K562 (cell line): ENCODE data around the gene SKAP2. TPM values are rescaled to one million over a fixed set of nuclear protein-coding genes. Genes with fewer than 3 reads are reported as not detected.

Experiments used
- ATAC-seq: fragments of 200-7000 bp; cut with Tn5 transposase; 3 replicates; pipeline ENCODE4 v1.9.1; 2020; ENCODE audit warnings: moderate library complexity
- BruUV-seq: library from RNA; stranded (reverse); fragments of 400-500 nt; replicated peaks from 2 replicates; lab custom pipeline; 2021; lab: Mats Ljungman, UMichigan
- CTCF ChIA-PET: fragments of 300-600 bp; formaldehyde crosslinking; extraction: SDS; loops from one replicate; lab custom pipeline; 2021; ENCODE audit warnings: low intra/inter-chr PET ratio; lab: Yijun Ruan, JAX
- POLR2A ChIA-PET: fragments of 300-600, 350-650 bp; sonication (Branson Sonifier 250); formaldehyde crosslinking; extraction: SDS; loops from one replicate; lab custom pipeline; 2021; ENCODE audit warnings: antibody characterized with exemption, inconsistent platforms; lab: Yijun Ruan, JAX
- DNase-seq, 4 experiments: peaks; one replicate each; pipeline versions ENCODE4 v3.0.0 to v3.0.0-alpha.2; 2011 to 2018; ENCODE audit warnings: low spot score in 3 of 4, mixed read lengths in 3 of 4; ENCODE audit errors: extremely low read depth in 1 of 4
- FAIRE-seq: peaks from 2 replicates; lab custom pipeline; 2011; peaks lifted over from hg19 to GRCh38; lab: Jason Lieb, UNC
- H2AFZ ChIP-seq: 2 replicates; pipeline ENCODE4 v1.6.0; 2011; ENCODE audit warnings: low read depth, low read length, control low read depth, inconsistent platforms
- H3K27ac ChIP-seq: fragments of 200-600 bp; 3 replicates; pipeline ENCODE4 v1.8.0; 2011; ENCODE audit warnings: low read depth, mild to moderate bottlenecking, control low read depth, inconsistent platforms, low read length, moderate library complexity, mixed read lengths; ENCODE audit errors: extremely low read depth
- H3K27me3 ChIP-seq, 2 experiments: fragments of 300-600 bp in 1 of 2; 2 replicates in 1 of 2; 3 replicates in 1 of 2; pipeline versions ENCODE4 v1.6.0 to v1.8.0; 2011; ENCODE audit warnings: inconsistent platforms in 2 of 2, low read length in 2 of 2, mild to moderate bottlenecking in 1 of 2, mixed read lengths in 1 of 2, moderate library complexity in 1 of 2; ENCODE audit not compliant: control insufficient read depth in 2 of 2, insufficient read depth in 2 of 2
- H3K36me3 ChIP-seq: fragments of 300-600 bp; 3 replicates; pipeline ENCODE4 v1.8.0; 2011; ENCODE audit warnings: mild to moderate bottlenecking, low read length, inconsistent platforms; ENCODE audit not compliant: control insufficient read depth, insufficient read depth
- H3K4me1 ChIP-seq, 2 experiments: fragments of 200-600 bp in 1 of 2; replicated peaks in 1 of 2; 2 replicates in 1 of 2; 3 replicates in 1 of 2; pipeline versions ENCODE4 v1.5.1 to v1.8.0; 2011; ENCODE audit warnings: inconsistent platforms in 2 of 2, low read length in 2 of 2, mild to moderate bottlenecking in 1 of 2, mixed read lengths in 1 of 2, moderate library complexity in 1 of 2; ENCODE audit not compliant: control insufficient read depth in 2 of 2, insufficient read depth in 2 of 2
- H3K4me2 ChIP-seq: 2 replicates; pipeline ENCODE4 v1.6.1; 2011; ENCODE audit warnings: low read length, control low read depth, inconsistent platforms, mixed read lengths; ENCODE audit not compliant: insufficient read depth
- H3K4me3 ChIP-seq: fragments of 200-600 bp; sonication (generic), shearing (Covaris generic); 2 replicates; pipeline ENCODE4 v1.5.1; 2016; ENCODE audit warnings: control low read depth, inconsistent platforms
- H3K79me2 ChIP-seq: fragments of 200-600 bp; 3 replicates; pipeline ENCODE4 v1.8.0; 2011; ENCODE audit warnings: low read length, inconsistent platforms; ENCODE audit not compliant: control insufficient read depth, insufficient read depth
- H3K9ac ChIP-seq, 2 experiments: 2 replicates each; pipeline versions ENCODE4 v1.6.0 to v1.6.1; 2011; ENCODE audit warnings: low read depth in 2 of 2, low read length in 2 of 2, control low read depth in 1 of 2, inconsistent platforms in 1 of 2, mild to moderate bottlenecking in 1 of 2, mixed read lengths in 1 of 2; ENCODE audit not compliant: insufficient read depth in 1 of 2
- H3K9me1 ChIP-seq: one replicate; pipeline ENCODE4 v1.6.0; 2011; ENCODE audit warnings: inconsistent platforms, mild to moderate bottlenecking, low read length, moderate library complexity; ENCODE audit not compliant: control insufficient read depth, insufficient read depth
- H3K9me3 ChIP-seq: replicated peaks from 2 replicates; pipeline ENCODE4 v1.5.1; 2011; ENCODE audit warnings: low read depth, low read length, inconsistent platforms; ENCODE audit not compliant: control insufficient read depth, insufficient read depth
- H4K20me1 ChIP-seq: replicated peaks from 2 replicates; pipeline ENCODE4 v1.6.1; 2011; ENCODE audit warnings: low read length, inconsistent platforms, mixed read lengths; ENCODE audit not compliant: control insufficient read depth, insufficient read depth
- ARID4B ChIP-seq: sonication (generic); formaldehyde crosslinking; IDR thresholded peaks from 2 replicates; pipeline ENCODE4 v1.8.0; 2022; ENCODE audit warnings: mild to moderate bottlenecking, missing genetic modification reagents
- FOXK2 ChIP-seq, 2 experiments: fragments of 450-650 bp; IDR thresholded peaks in 1 of 2; conservative IDR thresholded peaks in 1 of 2; 2 replicates each; pipeline ENCODE4 v1.6.1; 2016; ENCODE audit warnings: low read depth in 2 of 2, mild to moderate bottlenecking in 1 of 2
- HDAC3 ChIP-seq: fragments of 450-650 bp; IDR thresholded peaks from 2 replicates; pipeline ENCODE4 v1.6.1; 2018; ENCODE audit warnings: borderline replicate concordance, mild to moderate bottlenecking, moderate library complexity; ENCODE audit not compliant: partially characterized antibody
- HMBOX1 ChIP-seq: sonication (generic); IDR thresholded peaks from 2 replicates; pipeline ENCODE4 v1.6.1; 2016
- KAT7 ChIP-seq: sonication (generic); formaldehyde crosslinking; IDR thresholded peaks from 2 replicates; pipeline ENCODE4 v1.8.0; 2022; ENCODE audit warnings: missing genetic modification reagents, mild to moderate bottlenecking, borderline replicate concordance
- MECOM ChIP-seq: fragments of 250-450 bp; sonication (Bioruptor Pico); IDR thresholded peaks from 2 replicates; pipeline ENCODE4 v1.8.0; 2022; ENCODE audit warnings: inconsistent platforms
- PHF21A ChIP-seq: fragments of 450-650 bp; IDR thresholded peaks from 2 replicates; pipeline ENCODE4 v1.6.1; 2017; ENCODE audit warnings: low read depth, borderline replicate concordance
- PTTG1 ChIP-seq: fragments of 450-650 bp; IDR thresholded peaks from 2 replicates; pipeline ENCODE4 v1.6.1; 2016; ENCODE audit warnings: low read depth, mild to moderate bottlenecking, missing genetic modification characterization, missing compliant biosample characterization
- RAD21 ChIP-seq, 2 experiments: fragments of 250-450 bp in 1 of 2; fragments of 450-650 bp in 1 of 2; sonication (Bioruptor Pico) in 1 of 2; formaldehyde crosslinking in 1 of 2; IDR thresholded peaks in 1 of 2; conservative IDR thresholded peaks in 1 of 2; 2 replicates each; pipeline versions ENCODE4 v1.4.0 to v1.8.0; 2020 to 2022; ENCODE audit warnings: mild to moderate bottlenecking in 2 of 2, moderate library complexity in 1 of 2
- SAP30 ChIP-seq: fragments of 200-600 bp; sonication (generic); IDR thresholded peaks from 2 replicates; pipeline ENCODE4 v1.6.1; 2012; ENCODE audit warnings: borderline replicate concordance, low read depth, mild to moderate bottlenecking, moderate library complexity, low read length, control low read depth, inconsistent platforms; ENCODE audit not compliant: insufficient read depth, poor library complexity, severe bottlenecking
- SRF ChIP-seq, 2 experiments: fragments of 250-450, 450-650 bp in 1 of 2; sonication (Bioruptor Pico) in 1 of 2; sonication (generic) in 1 of 2; formaldehyde crosslinking; IDR thresholded peaks; 2 replicates each; pipeline versions ENCODE4 v1.5.0 to v1.5.1; 2020 to 2022; ENCODE audit warnings: mild to moderate bottlenecking in 1 of 2, missing genetic modification reagents in 1 of 2
- TCF3 ChIP-seq: sonication (generic); formaldehyde crosslinking; IDR thresholded peaks from 2 replicates; pipeline ENCODE4 v1.4.0; 2020; ENCODE audit warnings: mild to moderate bottlenecking, missing genetic modification reagents
- VEZF1 ChIP-seq: fragments of 200-800 bp; sonication (Bioruptor generic); IDR thresholded peaks from 2 replicates; pipeline ENCODE4 v1.6.1; 2017; ENCODE audit warnings: missing genetic modification characterization, missing compliant biosample characterization
- WGBS: fragments of 100-300 bp; shearing (Covaris generic); methylation state at CpG from one replicate; pipeline ENCODE4 v1.1.6; 2016; ENCODE audit warnings: low coverage, mixed read lengths; ENCODE audit not compliant: insufficient coverage; ENCODE audit errors: missing lambda C conversion rate; 5-methylcytosine and 5-hydroxymethylcytosine counted together
- in situ Hi-C: fragments of 300-500 bp; cut with MboI; formaldehyde crosslinking; loops from 4 replicates; pipeline ENCODE4 v1.15.0; 2018; ENCODE audit warnings: inconsistent platforms, mixed read lengths
- intact Hi-C: fragments of 100-400 bp; cut with micrococcal nuclease; formaldehyde crosslinking; loops from 2 replicates; pipeline ENCODE4 v1.14.2; 2022
- polyA plus RNA-seq, 8 experiments: library from polyadenylated mRNA; depleted of rRNA in 4 of 8; stranded (reverse) in 5 of 8; unstranded in 3 of 8; fragments of >200 nt; fragmentation: Nextera tagmentation in 2 of 8; fragmentation: Illumina TruSeq in 1 of 8; extraction: Ambion mirVana in 2 of 8; extraction: Trizol in 1 of 8; gene quantifications; 2 replicates each; pipeline versions ENCODE4 v1.2.1 to v1.2.3, GENCODE V29; 2011 to 2014; ENCODE audit warnings: inconsistent platforms in 1 of 8, missing spikeins in 1 of 8
- total RNA-seq, 7 experiments: library from RNA; depleted of rRNA in 6 of 7; stranded (reverse); fragments of >200 nt in 6 of 7; fragmentation: Illumina TruSeq in 2 of 7; extraction: Trizol in 2 of 7; gene quantifications; 2 replicates each; pipeline versions ENCODE4 v1.2.1 to v1.2.3, GENCODE V29; 2011 to 2021; ENCODE audit warnings: low replicate concordance in 1 of 7

The SKAP2 gene
- total and polyA plus RNA-seq, 9 of the 15 experiments (the other 6 are each of a cell fraction or from before 2014, with no cell fraction given): 4.2 to 11.7 (median 8.3) TPM

GRCh38 chr7:26675143-26675887 lies 189.1 kb downstream of the SKAP2 start:
- FAIRE-seq: no peak
- no peak overlapping the region for H3K4me2 ChIP-seq
- TF ChIP-seq PTTG1: no peak
- TF ChIP-seq ARID4B (CRISPR knock-in tag): no peak
- no peak for TF ChIP-seq FOXK2 (conservative IDR thresholded peaks at IDR 0.05 in 1 of 2, IDR thresholded peaks at IDR 0.05 in 1 of 2; ENCODE audit: low read depth in 2 of 2)
- TF ChIP-seq SRF (CRISPR knock-in tag; IDR thresholded peaks at IDR 0.05): no peak
- no peak for TF ChIP-seq RAD21 (CRISPR knock-in tag; conservative IDR thresholded peaks at IDR 0.05 in 1 of 2, IDR thresholded peaks at IDR 0.05 in 1 of 2)
- TF ChIP-seq KAT7 (CRISPR knock-in tag): no peak
- no peak for TF ChIP-seq TCF3 (CRISPR knock-in tag)
- no peak for TF ChIP-seq HDAC3
- no peak for TF ChIP-seq SAP30
- no peak for TF ChIP-seq VEZF1 (CRISPR knock-in tag)
- TF ChIP-seq MECOM (CRISPR knock-in tag): no peak
- no peak for TF ChIP-seq HMBOX1
- TF ChIP-seq PHF21A: no peak
- ChIA-PET CTCF (no interaction called here), POLR2A (interaction anchor here (0.6 kb wide), 1 partner anchor 469 kb away, joined by 4 read pairs; no protein-coding TSS in a partner anchor)
- intact Hi-C loops (no loop called here), in situ Hi-C loops (loop anchor here (10.0 kb wide), 1 partner anchor 781 kb away; no protein-coding TSS in a partner anchor)
- no TSS peak for BruUV-seq
- H3K27me3 ChIP-seq: 0 out of 5 replicates have a peak, but pooled peaks cover 0 to 2% of the 10 kb centered on the region in 2 experiments
- no peaks in the 10 kb centered on the region; a peak in 1 of 5 replicates for H3K4me1 ChIP-seq
- no peaks in the 10 kb centered on the region for H3K9me3 ChIP-seq
- no peak overlapping the region for H2AFZ ChIP-seq
- DNase-seq: no peak
- H3K27ac ChIP-seq: no peak overlapping the region
- no peaks in the 10 kb centered on the region for H3K79me2 ChIP-seq
- no peaks in the 10 kb centered on the region for H3K9me1 ChIP-seq
- no peak for ATAC-seq
- WGBS: 21% methylated on average over 4 of the region's 4 CpGs
- H3K4me3 ChIP-seq: no peak overlapping the region
- H4K20me1 ChIP-seq: no peaks in the 10 kb centered on the region
- H3K9ac ChIP-seq: no peak overlapping the region
- no peaks in the 10 kb centered on the region for H3K36me3 ChIP-seq
